CD4-positive, alpha-beta memory T cell (primary cell): ENCODE results near the gene GTF3C4. TPM values are rescaled to one million over a fixed set of nuclear protein-coding genes. Genes with fewer than 3 reads are reported as not detected.

Experiments
- CTCF ChIA-PET: fragments of 350-600 bp; sonication (Branson Sonifier 250); formaldehyde crosslinking; loops from one replicate; lab custom pipeline; 2021; ENCODE audit warnings: inconsistent platforms; ENCODE audit not compliant: partially characterized antibody; lab: Charles Lee
- POLR2A ChIA-PET: fragments of 350-600 bp; sonication (Branson Sonifier 250); formaldehyde crosslinking; loops from one replicate; lab custom pipeline; 2021; ENCODE audit not compliant: partially characterized antibody; lab: Charles Lee
- DNase-seq, 5 donors: peaks; one replicate each; pipeline versions ENCODE4 v3.0.0 to v3.0.0-alpha.2; 2020 to 2022; ENCODE audit warnings: mixed read lengths in 1 of 5
- H3K27ac ChIP-seq: one replicate; pipeline ENCODE4 v1.7.0; 2013; ENCODE audit warnings: low read depth, low read length
- H3K27me3 ChIP-seq: 2 replicates; pipeline ENCODE4 v1.7.0; 2013; ENCODE audit warnings: mild to moderate bottlenecking, low read length, moderate library complexity; ENCODE audit not compliant: insufficient read depth
- H3K36me3 ChIP-seq: 2 replicates; pipeline ENCODE4 v1.7.0; 2013; ENCODE audit warnings: mild to moderate bottlenecking, low read length, moderate library complexity; ENCODE audit not compliant: insufficient read depth
- H3K4me1 ChIP-seq: 2 replicates; pipeline ENCODE4 v1.7.0; 2013; ENCODE audit warnings: mild to moderate bottlenecking, low read length, moderate library complexity; ENCODE audit not compliant: insufficient read depth
- H3K4me3 ChIP-seq, 2 donors: one replicate each; pipeline ENCODE4 v1.7.0; 2013; ENCODE audit warnings: low read length in 2 of 2, mild to moderate bottlenecking in 1 of 2
- H3K9me3 ChIP-seq, 2 donors: one replicate each; pipeline ENCODE4 v1.7.0; 2013; ENCODE audit warnings: low read length in 2 of 2, control low read depth in 1 of 2; ENCODE audit not compliant: control insufficient read depth in 1 of 2
- H3K27ac Mint-ChIP-seq, 7 donors: one replicate each; pipeline ENCODE4 v1.8.0; 2020 to 2021; ENCODE audit warnings: mixed read lengths in 7 of 7, mild to moderate bottlenecking in 6 of 7, inconsistent platforms in 3 of 7, moderate library complexity in 3 of 7
- H3K27me3 Mint-ChIP-seq, 2 donors: one replicate each; pipeline ENCODE4 v1.8.0; 2020 to 2021; ENCODE audit warnings: mixed read lengths in 2 of 2
- H3K36me3 Mint-ChIP-seq, 2 donors: one replicate each; pipeline ENCODE4 v1.8.0; 2020 to 2021; ENCODE audit warnings: mixed read lengths in 2 of 2, inconsistent platforms in 1 of 2, mild to moderate bottlenecking in 1 of 2
- H3K4me1 Mint-ChIP-seq, 4 donors: one replicate each; pipeline ENCODE4 v1.8.0; 2020 to 2021; ENCODE audit warnings: mixed read lengths in 4 of 4, mild to moderate bottlenecking in 1 of 4
- H3K4me3 Mint-ChIP-seq, 8 donors: one replicate each; pipeline ENCODE4 v1.8.0; 2020 to 2021; ENCODE audit warnings: mixed read lengths in 8 of 8, mild to moderate bottlenecking in 7 of 8, moderate library complexity in 6 of 8, inconsistent platforms in 3 of 8
- H3K9me3 Mint-ChIP-seq, 8 donors: one replicate each; pipeline ENCODE4 v1.8.0; 2020 to 2021; ENCODE audit warnings: mixed read lengths in 8 of 8, mild to moderate bottlenecking in 5 of 8, inconsistent platforms in 3 of 8, moderate library complexity in 1 of 8
- intact Hi-C: fragments of 100-400 bp; cut with micrococcal nuclease; formaldehyde crosslinking; loops from one replicate; pipeline ENCODE4 v1.15.1; 2023
- polyA plus RNA-seq, 2 donors: library from polyadenylated mRNA; unstranded; fragments of 300-500 nt; fragmentation: Illumina TruSeq; gene quantifications; one replicate each; pipeline ENCODE4 v1.2.3, GENCODE V29; 2021
- total RNA-seq, 2 experiments: library from RNA; stranded (reverse); gene quantifications; one replicate each; pipeline ENCODE4 v1.2.3, GENCODE V29; 2021

The GTF3C4 gene
- total and polyA plus RNA-seq, 4 experiments from 2014 or later, result 2.7 to 13.2 (median 8.3) TPM

DNA sequence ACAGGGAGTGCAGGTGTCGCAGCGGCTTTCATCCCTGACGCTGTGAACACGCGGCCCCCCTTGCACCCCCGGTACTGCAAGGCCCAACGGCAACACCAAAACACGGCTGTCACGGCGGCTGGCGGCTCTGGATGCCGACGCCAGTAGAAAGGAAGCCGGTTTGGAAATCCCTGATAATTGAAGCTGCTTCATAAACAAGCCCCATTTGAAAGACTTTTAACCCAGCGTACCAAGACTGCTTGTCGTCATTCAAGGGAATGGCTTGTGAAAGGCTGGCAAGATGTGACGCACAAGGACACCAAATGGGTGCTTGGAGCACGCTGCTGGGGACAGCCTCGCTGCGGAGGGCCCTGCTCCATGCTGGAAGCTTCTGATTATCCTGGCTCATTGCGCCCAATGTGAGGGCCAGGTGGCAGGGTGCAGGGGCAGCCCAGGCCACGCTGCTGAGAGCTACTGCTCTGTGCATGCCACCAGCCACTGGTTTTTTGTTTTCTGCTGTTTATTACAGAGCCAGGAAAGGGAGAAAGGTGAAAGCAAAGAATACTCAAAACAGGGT lies 63.1 kb downstream of the GTF3C4 start:
- Histone ChIP-seq H3K4me3 (no peak overlapping the region), H3K36me3 (no peaks in the 10 kb centered on the region), H3K9me3 (no peaks in the 10 kb centered on the region), H3K4me1 (no peaks in the 10 kb centered on the region), H3K27me3 (no peaks in the 10 kb centered on the region), H3K27ac (no peak overlapping the region)
- Mint-ChIP-seq H3K9me3 (peaks cover 0 to 2% (median 0%) of the 10 kb centered on the region in 8 donors), H3K4me1 (no peaks in the 10 kb centered on the region), H3K36me3 (no peaks in the 10 kb centered on the region), H3K27ac (no peak overlapping the region), H3K27me3 (peaks cover under 1 to 23% of the 10 kb centered on the region in 2 donors), H3K4me3 (peak overlapping the region in 1 of 8 donors; percentile 32)
- intact Hi-C loops, result no loop called here
- ChIA-PET POLR2A (no interaction called here), CTCF (no interaction called here)
- no peak for DNase-seq

DNA sequence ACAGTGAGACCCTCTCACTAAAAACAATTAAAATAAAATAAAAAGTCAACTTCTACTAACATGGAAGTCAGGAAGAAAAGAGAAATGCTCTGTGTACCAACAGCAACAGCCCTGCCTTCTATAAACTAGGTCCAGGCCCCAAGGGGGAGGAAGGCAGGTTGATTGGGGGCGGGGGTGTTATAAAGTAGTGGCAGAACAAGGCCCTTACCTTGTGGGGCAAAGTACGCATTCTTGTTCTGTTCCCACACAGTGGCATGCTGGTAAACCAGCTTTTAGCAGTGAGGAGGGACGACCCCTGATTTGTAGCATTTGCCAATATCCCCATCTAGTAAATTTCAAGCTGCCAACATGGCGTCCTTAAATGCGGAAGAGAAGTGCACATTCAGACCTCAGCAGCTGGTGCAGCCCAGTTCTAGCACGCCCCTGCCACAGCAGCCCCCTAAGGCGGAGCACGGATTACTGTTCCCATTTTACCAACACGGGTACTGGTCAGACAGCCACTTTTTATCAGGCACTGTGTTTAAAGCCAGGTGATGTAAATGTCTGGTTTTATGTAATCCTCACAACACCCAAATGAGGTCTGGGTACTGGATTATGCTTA lies 69.5 kb downstream of the GTF3C4 start:
- CTCF ChIA-PET, result no interaction called here
- H3K9me3 ChIP-seq, result no peaks in the 10 kb centered on the region
- POLR2A ChIA-PET, result no interaction called here
- no peaks in the 10 kb centered on the region for H3K27me3 ChIP-seq
- no peak overlapping the region for H3K27ac Mint-ChIP-seq
- H3K4me3 Mint-ChIP-seq, result no peak overlapping the region
- no peaks in the 10 kb centered on the region for H3K36me3 Mint-ChIP-seq
- DNase-seq, result no peak
- no peak overlapping the region for H3K4me3 ChIP-seq
- no peaks in the 10 kb centered on the region for H3K9me3 Mint-ChIP-seq
- H3K36me3 ChIP-seq, result no peaks in the 10 kb centered on the region
- no peak overlapping the region for H3K27ac ChIP-seq
- no peaks in the 10 kb centered on the region for H3K4me1 Mint-ChIP-seq
- no peaks in the 10 kb centered on the region for H3K4me1 ChIP-seq
- intact Hi-C loops, result no loop called here
- peaks cover 29 to 31% of the 10 kb centered on the region in 2 donors for H3K27me3 Mint-ChIP-seq

DNA sequence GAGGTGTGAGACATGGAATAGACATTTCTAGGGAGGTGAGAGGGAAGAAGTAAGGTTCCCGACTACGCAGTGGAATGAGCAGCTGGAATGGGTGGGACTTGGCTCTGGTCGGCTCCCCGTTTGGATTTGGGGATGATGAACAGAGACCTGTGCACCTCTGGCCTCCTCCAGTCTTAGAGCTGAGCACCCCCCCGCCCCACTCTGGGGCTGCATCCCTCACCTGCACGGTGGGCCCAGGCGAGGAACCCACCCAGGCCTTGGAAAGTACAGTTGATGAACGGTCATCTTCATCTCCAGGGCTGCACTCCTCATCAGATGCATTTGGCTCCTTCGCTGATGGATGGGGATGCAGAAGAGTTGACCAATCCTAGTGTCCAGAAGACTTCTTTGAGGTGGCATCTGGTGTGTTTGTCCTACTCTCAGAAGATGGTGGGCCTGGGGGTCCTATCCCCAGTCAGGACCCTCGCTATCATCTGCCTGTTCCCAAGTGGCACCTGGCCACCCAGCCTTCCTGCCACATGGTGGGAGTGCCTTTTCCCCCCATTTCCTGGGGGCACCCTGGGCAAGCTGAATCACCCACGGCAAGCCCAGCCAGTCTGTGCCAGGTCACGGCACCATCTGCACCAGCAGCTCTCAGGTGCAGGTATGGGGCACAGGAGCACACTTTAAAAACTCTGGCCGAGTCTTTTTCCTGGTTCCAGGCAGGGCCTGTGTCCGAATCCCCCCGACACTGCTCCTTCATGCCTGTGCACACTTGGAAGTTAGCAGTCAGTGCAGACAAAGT lies 70.5 kb downstream of the GTF3C4 start:
- Mint-ChIP-seq H3K4me3 (no peak overlapping the region), H3K36me3 (no peaks in the 10 kb centered on the region), H3K9me3 (no peaks in the 10 kb centered on the region), H3K27me3 (peaks cover 33 to 35% of the 10 kb centered on the region in 2 donors), H3K4me1 (peaks cover 0 to 3% (median 1%) of the 10 kb centered on the region in 4 donors), H3K27ac (no peak overlapping the region)
- POLR2A ChIA-PET, result no interaction called here
- no peaks in the 10 kb centered on the region for H3K4me1 ChIP-seq
- H3K36me3 ChIP-seq, result no peaks in the 10 kb centered on the region
- H3K27me3 ChIP-seq, result no peaks in the 10 kb centered on the region
- CTCF ChIA-PET, result no interaction called here
- intact Hi-C loops, result no loop called here
- no peak for DNase-seq
- H3K9me3 ChIP-seq, result no peaks in the 10 kb centered on the region
- no peak overlapping the region for H3K4me3 ChIP-seq
- H3K27ac ChIP-seq, result no peak overlapping the region

DNA sequence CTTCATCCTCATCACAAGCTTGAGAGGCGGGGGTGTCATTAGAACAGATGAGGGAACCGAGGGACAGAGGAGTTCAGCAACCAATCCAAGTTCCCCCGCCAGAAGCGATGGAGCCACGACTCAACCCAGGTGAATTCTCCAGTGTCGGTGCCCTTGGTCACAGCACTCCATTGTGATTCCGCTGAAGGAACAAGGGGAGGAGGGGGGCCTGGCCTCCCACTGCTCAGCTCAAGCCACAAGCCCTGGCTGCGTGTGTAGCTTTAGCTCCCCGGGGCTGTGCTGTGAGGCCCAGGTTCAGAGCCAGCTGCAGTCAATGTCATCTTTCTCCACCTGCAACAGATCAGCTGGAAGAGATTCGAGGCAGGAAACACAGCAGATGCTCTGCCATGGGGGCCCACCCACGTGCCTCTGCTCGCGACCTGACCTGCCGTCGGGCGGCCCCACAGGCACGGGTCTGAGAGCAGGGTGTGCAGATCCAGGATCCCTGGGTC lies 72.6 kb downstream of the GTF3C4 start:
- Mint-ChIP-seq H3K27me3 (peaks cover 37 to 42% of the 10 kb centered on the region in 2 donors), H3K4me3 (no peak overlapping the region)

DNA sequence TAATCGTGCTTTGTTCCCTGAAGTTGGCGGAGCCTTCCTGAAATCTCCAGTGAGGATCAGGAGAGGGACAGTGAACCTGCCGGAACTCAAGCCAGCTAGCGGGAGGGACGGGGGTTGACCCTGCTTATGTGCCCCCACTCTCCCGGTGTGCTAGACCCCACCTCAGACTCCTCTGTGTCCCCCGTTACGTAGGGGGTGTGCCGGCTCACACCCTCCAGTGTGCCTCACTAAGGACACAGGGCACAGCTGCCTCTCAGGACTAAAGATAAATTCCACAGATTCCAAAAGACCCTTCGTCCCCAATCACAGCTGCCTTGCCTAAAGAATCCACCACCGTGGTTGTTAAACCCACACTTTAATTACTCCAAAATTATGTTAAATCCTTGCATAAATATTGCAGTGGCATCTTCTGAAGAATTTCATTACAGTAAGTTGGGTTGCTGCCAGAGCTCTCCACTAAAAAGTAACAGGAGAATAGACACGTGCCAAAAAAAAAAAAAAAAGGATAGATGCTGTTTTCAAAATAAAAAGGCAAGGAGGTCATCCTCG lies 73.7 kb downstream of the GTF3C4 start:
- Histone ChIP-seq H3K4me3 (no peak overlapping the region), H3K36me3 (no peaks in the 10 kb centered on the region), H3K27ac (no peak overlapping the region), H3K9me3 (no peaks in the 10 kb centered on the region), H3K4me1 (no peaks in the 10 kb centered on the region), H3K27me3 (no peaks in the 10 kb centered on the region)
- POLR2A ChIA-PET, result no interaction called here
- Mint-ChIP-seq H3K36me3 (no peaks in the 10 kb centered on the region), H3K27me3 (peaks cover 35 to 39% of the 10 kb centered on the region in 2 donors), H3K4me3 (peak overlapping the region in 1 of 8 donors; percentile 3), H3K27ac (no peak overlapping the region), H3K9me3 (no peaks in the 10 kb centered on the region), H3K4me1 (peaks cover 0 to 3% (median 1%) of the 10 kb centered on the region in 4 donors)
- intact Hi-C loops, result no loop called here
- DNase-seq, result no peak
- CTCF ChIA-PET, result interaction anchor here (0.6 kb wide), 1 partner anchor 51 kb away, joined by 3 read pairs; no protein-coding TSS in a partner anchor

More for the DNA sequence above, 72.6 kb downstream of the GTF3C4 start:
- ChIA-PET CTCF (no interaction called here), POLR2A (no interaction called here)
- Histone ChIP-seq H3K27me3 (no peaks in the 10 kb centered on the region), H3K4me3 (no peak overlapping the region), H3K36me3 (no peaks in the 10 kb centered on the region), H3K4me1 (no peaks in the 10 kb centered on the region), H3K9me3 (no peaks in the 10 kb centered on the region), H3K27ac (no peak overlapping the region)
- Mint-ChIP-seq H3K36me3 (no peaks in the 10 kb centered on the region), H3K9me3 (no peaks in the 10 kb centered on the region), H3K4me1 (peaks cover 0 to 3% (median 1%) of the 10 kb centered on the region in 4 donors), H3K27ac (no peak overlapping the region)
- intact Hi-C loops, result no loop called here
- no peak for DNase-seq

Other genes starting within 250 kb of the GTF3C4 start
- not detected for gene BARHL1, start 87.9 kb upstream of the GTF3C4 start, total RNA-seq
- gene BARHL1, start 87.9 kb upstream of the GTF3C4 start, polyA plus RNA-seq, result not detected
- 10 to 100 TPM; 19.6 to 21.1 TPM for gene DDX31, start 481 bp upstream of the GTF3C4 start, total RNA-seq
- gene DDX31, start 481 bp upstream of the GTF3C4 start, polyA plus RNA-seq, result 1 to 10 TPM; 3.4 to 7.6 TPM
- under 1 TPM in 1 of 2 experiments, not detected in 1; 0.28 TPM for gene AK8, start 207.8 kb downstream of the GTF3C4 start, total RNA-seq
- not detected for gene AK8, start 207.8 kb downstream of the GTF3C4 start, polyA plus RNA-seq
- gene SPACA9, start 208.4 kb downstream of the GTF3C4 start, total RNA-seq, result 1 to 10 TPM; 1.5 to 1.8 TPM
- gene SPACA9, start 208.4 kb downstream of the GTF3C4 start, polyA plus RNA-seq, result 1 to 10 TPM; 1.9 to 2.2 TPM